ENCODE measurements around the gene TMEM11. TPM values are rescaled to one million over a fixed set of nuclear protein-coding genes. Genes with fewer than 3 reads are reported as not detected.

Gene TMEM11
- total and polyA plus RNA-seq, 2 donors (not counting 1 experiment from before 2014, with no cell fraction given), result 21.4 to 25.3 TPM

DNA sequence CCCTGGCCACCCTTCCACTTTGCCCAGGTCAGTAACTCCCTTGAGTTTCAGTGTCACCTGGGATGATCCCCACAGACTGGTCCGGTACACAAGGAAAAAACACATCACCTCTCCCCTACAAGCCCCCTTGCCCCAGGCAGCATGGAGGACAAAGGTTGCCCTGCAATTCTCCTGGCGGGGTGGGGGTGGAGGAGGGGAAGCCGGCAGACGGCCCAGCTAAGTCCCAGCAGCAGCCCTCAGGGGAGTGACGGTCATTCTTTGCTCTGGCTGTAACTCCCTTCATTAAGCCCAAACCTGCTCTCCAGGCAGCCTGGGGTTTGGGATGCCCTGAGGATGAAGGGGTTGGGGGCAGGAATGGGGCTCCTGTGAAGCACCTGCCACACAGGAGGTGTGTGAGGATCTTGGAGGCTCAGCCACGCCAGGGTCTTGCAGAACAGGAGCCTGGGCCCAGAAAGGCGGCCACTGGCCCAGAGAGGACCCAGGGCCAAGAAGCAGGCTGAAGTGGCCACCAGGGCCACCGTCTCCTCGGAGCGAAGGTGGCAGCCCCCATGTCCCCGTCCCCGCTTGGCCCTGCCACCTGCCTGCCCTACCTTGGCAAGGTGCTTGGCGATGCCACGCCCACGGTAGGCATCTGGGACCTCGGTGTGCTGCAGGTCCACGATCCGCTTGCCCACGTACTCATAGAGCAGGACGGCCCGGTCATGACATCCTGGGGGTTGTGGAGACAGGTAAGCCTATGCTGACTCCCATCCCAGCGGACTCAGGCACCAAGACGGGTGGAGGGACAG is 29.7 kb upstream of the TMEM11 start:
- DNase-seq (no peak), ATAC-seq (ENCODE audit: low read depth) (no peak)
- ChIA-PET CTCF (no interaction called here), POLR2A (no interaction called here)
- Histone ChIP-seq H3K79me2 (ENCODE audit: control insufficient read depth, insufficient read depth, low read length) (no peaks in the 10 kb centered on the region), H3K4me3 (ENCODE audit: control extremely low read depth in 1 of 5, extremely low read depth in 1 of 5, insufficient read depth in 1 of 5, low read depth in 2 of 5, low read length in 4 of 5) (no peak overlapping the region), H3K27ac (ENCODE audit: low read length in 2 of 2) (no peak overlapping the region), H2AFZ (ENCODE audit: insufficient read depth, low read depth, low read length, poor library complexity, severe bottlenecking) (no peak overlapping the region), H3K9ac (ENCODE audit: low read length) (no peak overlapping the region), H4K20me1 (ENCODE audit: control insufficient read depth, insufficient read depth, low read length, poor library complexity, severe bottlenecking) (no peaks in the 10 kb centered on the region), H3K4me1 (ENCODE audit: control insufficient read depth in 2 of 2, insufficient read depth in 2 of 2, low read length in 2 of 2) (peaks cover 0 to 3% of the 10 kb centered on the region in 2 donors), H3K4me2 (replicated peaks; ENCODE audit: low read depth, low read length, poor library complexity, severe bottlenecking) (no peak overlapping the region), H3K36me3 (replicated peaks in 1 of 2; ENCODE audit: control extremely low read depth in 1 of 2, control insufficient read depth in 1 of 2, extremely low read depth in 1 of 2, insufficient read depth in 2 of 2, low read length in 1 of 2) (peaks cover 0 to 2% of the 10 kb centered on the region in 2 experiments), H3K27me3 (replicated peaks in 1 of 4; ENCODE audit: control extremely low read depth in 1 of 4, control insufficient read depth in 3 of 4, insufficient read depth in 4 of 4, low read length in 3 of 4) (no peaks in the 10 kb centered on the region), H3K9me3 (ENCODE audit: control extremely low read depth in 1 of 3, control insufficient read depth in 2 of 3, insufficient read depth in 1 of 3, low read length in 2 of 3) (peaks cover 0 to 2% (median 0%) of the 10 kb centered on the region in 3 donors)
- H3K27me3 Mint-ChIP-seq, result no peaks in the 10 kb centered on the region
- H3K4me3 Mint-ChIP-seq, result no peak overlapping the region
- peaks cover 5% of the 10 kb centered on the region for H3K4me1 Mint-ChIP-seq
- H3K9me3 Mint-ChIP-seq (ENCODE audit: insufficient read depth), result no peaks in the 10 kb centered on the region
- intact Hi-C loops (cut with micrococcal nuclease), result no loop called here
- WGBS (ENCODE audit: insufficient coverage), result 90% methylated on average over 21 of the region's 23 CpGs
- no peak for TF ChIP-seq EZH2 (IDR thresholded peaks at IDR 0.05; ENCODE audit: borderline replicate concordance, insufficient read depth, low read depth, low read length, poor library complexity, severe bottlenecking)
- TF ChIP-seq, protein P1, sequence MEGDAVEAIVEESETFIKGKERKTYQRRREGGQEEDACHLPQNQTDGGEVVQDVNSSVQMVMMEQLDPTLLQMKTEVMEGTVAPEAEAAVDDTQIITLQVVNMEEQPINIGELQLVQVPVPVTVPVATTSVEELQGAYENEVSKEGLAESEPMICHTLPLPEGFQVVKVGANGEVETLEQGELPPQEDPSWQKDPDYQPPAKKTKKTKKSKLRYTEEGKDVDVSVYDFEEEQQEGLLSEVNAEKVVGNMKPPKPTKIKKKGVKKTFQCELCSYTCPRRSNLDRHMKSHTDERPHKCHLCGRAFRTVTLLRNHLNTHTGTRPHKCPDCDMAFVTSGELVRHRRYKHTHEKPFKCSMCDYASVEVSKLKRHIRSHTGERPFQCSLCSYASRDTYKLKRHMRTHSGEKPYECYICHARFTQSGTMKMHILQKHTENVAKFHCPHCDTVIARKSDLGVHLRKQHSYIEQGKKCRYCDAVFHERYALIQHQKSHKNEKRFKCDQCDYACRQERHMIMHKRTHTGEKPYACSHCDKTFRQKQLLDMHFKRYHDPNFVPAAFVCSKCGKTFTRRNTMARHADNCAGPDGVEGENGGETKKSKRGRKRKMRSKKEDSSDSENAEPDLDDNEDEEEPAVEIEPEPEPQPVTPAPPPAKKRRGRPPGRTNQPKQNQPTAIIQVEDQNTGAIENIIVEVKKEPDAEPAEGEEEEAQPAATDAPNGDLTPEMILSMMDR (IDR thresholded peaks at IDR 0.05), result no peak
- no peak overlapping the region for H3K27ac Mint-ChIP-seq

DNA sequence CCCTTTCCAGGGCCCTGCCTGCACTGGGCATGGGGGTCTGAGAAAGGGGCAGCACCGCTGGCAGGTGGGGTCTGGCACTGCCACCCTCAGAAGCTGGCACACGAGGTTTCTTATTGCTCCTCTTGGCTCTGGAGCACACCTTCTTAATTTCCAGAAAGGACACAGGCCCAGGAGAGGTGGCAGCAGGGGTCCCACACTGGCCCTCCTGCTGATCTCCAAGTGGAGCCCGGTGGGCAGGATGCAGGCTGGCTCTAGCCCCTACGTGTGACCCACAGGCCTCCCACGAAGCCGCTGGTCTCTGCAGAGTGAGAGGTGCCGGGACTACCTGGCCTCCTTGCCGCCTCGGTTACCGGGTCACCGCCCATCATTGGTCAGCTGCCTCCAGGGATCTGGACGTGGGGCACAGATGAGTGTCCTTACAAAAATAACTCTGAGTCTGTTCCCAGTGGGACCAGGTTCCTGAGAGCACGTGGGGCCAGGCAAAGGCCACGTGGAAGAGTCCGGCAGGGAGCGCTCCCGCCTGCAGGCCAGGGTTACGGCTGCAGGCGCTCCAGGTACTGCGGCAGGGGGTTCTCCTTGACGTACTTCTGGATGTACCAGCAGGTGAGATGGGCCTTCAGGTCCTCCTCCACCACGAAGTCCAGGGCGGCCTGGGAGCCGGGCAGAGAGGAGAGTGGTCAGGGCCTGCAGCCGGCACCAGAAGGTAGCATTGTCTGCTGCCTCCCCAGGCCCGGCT is 29.0 kb upstream of the TMEM11 start:
- ATAC-seq (ENCODE audit: low read depth), result no peak

More for the DNA sequence above, 29.0 kb upstream of the TMEM11 start:
- no peaks in the 10 kb centered on the region for H4K20me1 ChIP-seq (ENCODE audit: control insufficient read depth, insufficient read depth, low read length, poor library complexity, severe bottlenecking)
- DNase-seq, result no peak
- ChIA-PET CTCF (no interaction called here), POLR2A (no interaction called here)
- no peak overlapping the region for H3K27ac ChIP-seq (ENCODE audit: low read length in 2 of 2)
- H3K36me3 ChIP-seq (replicated peaks in 1 of 2; ENCODE audit: control extremely low read depth in 1 of 2, control insufficient read depth in 1 of 2, extremely low read depth in 1 of 2, insufficient read depth in 2 of 2, low read length in 1 of 2), result peaks cover 0 to 2% of the 10 kb centered on the region in 2 experiments
- H3K9me3 ChIP-seq (ENCODE audit: control extremely low read depth in 1 of 3, control insufficient read depth in 2 of 3, insufficient read depth in 1 of 3, low read length in 2 of 3), result peaks cover 0 to 2% (median 0%) of the 10 kb centered on the region in 3 donors
- intact Hi-C loops (cut with micrococcal nuclease), result no loop called here
- no peak for TF ChIP-seq EZH2 (IDR thresholded peaks at IDR 0.05; ENCODE audit: borderline replicate concordance, insufficient read depth, low read depth, low read length, poor library complexity, severe bottlenecking)
- TF ChIP-seq, protein P1 (IDR thresholded peaks at IDR 0.05), result no peak
- H3K4me1 ChIP-seq (ENCODE audit: control insufficient read depth in 2 of 2, insufficient read depth in 2 of 2, low read length in 2 of 2), result peaks cover 0 to 3% of the 10 kb centered on the region in 2 donors
- no peak overlapping the region for H3K4me2 ChIP-seq (replicated peaks; ENCODE audit: low read depth, low read length, poor library complexity, severe bottlenecking)
- H3K4me3 Mint-ChIP-seq, result no peak overlapping the region
- H3K79me2 ChIP-seq (ENCODE audit: control insufficient read depth, insufficient read depth, low read length), result no peaks in the 10 kb centered on the region
- H3K4me1 Mint-ChIP-seq, result peaks cover 5% of the 10 kb centered on the region
- no peaks in the 10 kb centered on the region for H3K27me3 Mint-ChIP-seq
- H3K9ac ChIP-seq (ENCODE audit: low read length), result no peak overlapping the region
- H3K9me3 Mint-ChIP-seq (ENCODE audit: insufficient read depth), result no peaks in the 10 kb centered on the region
- H3K4me3 ChIP-seq (ENCODE audit: control extremely low read depth in 1 of 5, extremely low read depth in 1 of 5, insufficient read depth in 1 of 5, low read depth in 2 of 5, low read length in 4 of 5), result no peak overlapping the region
- no peak overlapping the region for H3K27ac Mint-ChIP-seq
- no peak overlapping the region for H2AFZ ChIP-seq (ENCODE audit: insufficient read depth, low read depth, low read length, poor library complexity, severe bottlenecking)
- 85% methylated on average over 26 of the region's 26 CpGs for WGBS (ENCODE audit: insufficient coverage)
- H3K27me3 ChIP-seq (replicated peaks in 1 of 4; ENCODE audit: control extremely low read depth in 1 of 4, control insufficient read depth in 3 of 4, insufficient read depth in 4 of 4, low read length in 3 of 4), result no peaks in the 10 kb centered on the region
